ENCODE measurements around the gene RANBP3.
"Not testable (repeated sequence)": the region's sequence is repeated elsewhere in the genome, so short reads cannot be mapped to it uniquely, and the experiment has no call there.

Gene RANBP3

GRCh38 chr19:5963259-5963658 lies 14.7 kb downstream of the RANBP3 start:
- DNase-seq, result not testable (repeated sequence)

- DNase-seq, result peak in 1 of 2 donors; percentile 41
Observed at GRCh38 chr19:5961969-5962945, 15.7 kb downstream of the RANBP3 start.

- not testable (repeated sequence) for DNase-seq
Observed at GRCh38 chr19:5961641-5961968, 16.3 kb downstream of the RANBP3 start.

- DNase-seq, result peak in 1 of 2 donors; percentile 33
Observed at GRCh38 chr19:5960005-5961001, 17.6 kb downstream of the RANBP3 start.

- no peak for DNase-seq
Observed at GRCh38 chr19:5959260-5960004, 18.5 kb downstream of the RANBP3 start.

GRCh38 chr19:5958851-5959122 lies 19.2 kb downstream of the RANBP3 start:
- no peak for DNase-seq

GRCh38 chr19:5958074-5958850 lies 19.7 kb downstream of the RANBP3 start:
- no peak for DNase-seq

GRCh38 chr19:5957170-5957569 lies 20.8 kb downstream of the RANBP3 start:
- DNase-seq, result no peak

GRCh38 chr19:5956728-5957127 lies 21.2 kb downstream of the RANBP3 start:
- no peak for DNase-seq

GRCh38 chr19:5956323-5956722 lies 21.6 kb downstream of the RANBP3 start:
- DNase-seq, result no peak

GRCh38 chr19:5955636-5955935 lies 22.4 kb downstream of the RANBP3 start:
- DNase-seq, result no peak

- no peak for DNase-seq
Observed at GRCh38 chr19:5954293-5954692, 23.6 kb downstream of the RANBP3 start.

- no peak for DNase-seq
Observed at GRCh38 chr19:5953680-5954213, 24.2 kb downstream of the RANBP3 start.

- no peak for DNase-seq
Observed at GRCh38 chr19:5953030-5953589, 24.8 kb downstream of the RANBP3 start.

GRCh38 chr19:5952193-5953029 lies 25.5 kb downstream of the RANBP3 start:
- no peak for DNase-seq

- peak in 1 of 2 donors; percentile 23 for DNase-seq
Observed at GRCh38 chr19:5951338-5951861, 26.5 kb downstream of the RANBP3 start.

- no peak for DNase-seq
Observed at GRCh38 chr19:5950741-5951140, 27.2 kb downstream of the RANBP3 start.

GRCh38 chr19:5949792-5950305 lies 28.1 kb downstream of the RANBP3 start:
- DNase-seq, result no peak

- DNase-seq, result no peak
Observed at GRCh38 chr19:5948752-5949564, 29.0 kb downstream of the RANBP3 start.
